Right hindlimb (tissue), 1 donor: ENCODE data around the gene OR10P1.

Experiments
- DNase-seq: peaks from one replicate; pipeline ENCODE4 v3.0.0-alpha.2; 2018

Gene OR10P1

DNA sequence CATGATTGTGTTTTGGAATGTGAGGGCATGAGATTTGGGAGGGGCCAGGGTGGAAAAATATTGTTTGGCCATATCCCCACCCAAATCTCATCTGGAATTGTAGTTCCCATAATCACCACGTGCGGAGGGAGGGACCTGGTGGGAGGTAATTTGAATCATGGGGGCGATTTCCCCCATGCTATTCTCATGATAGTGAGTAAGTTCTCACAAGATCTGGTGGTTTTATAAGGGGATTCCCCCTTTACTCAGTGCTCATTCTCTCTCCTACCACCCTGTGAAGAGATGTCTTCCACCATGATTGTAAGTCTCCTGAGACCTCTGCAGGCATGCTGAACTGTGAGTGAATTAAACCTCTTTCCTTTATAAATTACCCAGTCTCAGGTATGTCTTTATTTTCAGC lies 15.7 kb downstream of the OR10P1 start:
- no peak for DNase-seq

DNA sequence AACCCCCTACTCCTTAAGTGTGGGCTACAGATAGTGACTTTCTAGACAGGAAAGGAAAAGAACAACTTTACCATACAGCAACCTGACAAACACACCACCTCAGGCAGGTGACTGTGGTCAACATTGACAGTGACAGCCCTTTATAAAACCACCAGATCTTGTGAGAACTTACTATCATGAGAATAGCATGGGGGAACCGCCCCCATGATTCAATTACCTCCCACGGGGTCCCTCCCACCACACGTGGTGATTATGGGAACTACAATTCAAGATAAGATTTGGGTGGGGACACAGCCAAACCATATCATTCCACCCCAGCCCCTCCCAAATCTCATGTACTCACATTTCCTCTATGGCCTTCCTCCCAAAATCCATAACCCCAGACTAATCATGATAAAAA lies 16.3 kb downstream of the OR10P1 start:
- no peak for DNase-seq

DNA sequence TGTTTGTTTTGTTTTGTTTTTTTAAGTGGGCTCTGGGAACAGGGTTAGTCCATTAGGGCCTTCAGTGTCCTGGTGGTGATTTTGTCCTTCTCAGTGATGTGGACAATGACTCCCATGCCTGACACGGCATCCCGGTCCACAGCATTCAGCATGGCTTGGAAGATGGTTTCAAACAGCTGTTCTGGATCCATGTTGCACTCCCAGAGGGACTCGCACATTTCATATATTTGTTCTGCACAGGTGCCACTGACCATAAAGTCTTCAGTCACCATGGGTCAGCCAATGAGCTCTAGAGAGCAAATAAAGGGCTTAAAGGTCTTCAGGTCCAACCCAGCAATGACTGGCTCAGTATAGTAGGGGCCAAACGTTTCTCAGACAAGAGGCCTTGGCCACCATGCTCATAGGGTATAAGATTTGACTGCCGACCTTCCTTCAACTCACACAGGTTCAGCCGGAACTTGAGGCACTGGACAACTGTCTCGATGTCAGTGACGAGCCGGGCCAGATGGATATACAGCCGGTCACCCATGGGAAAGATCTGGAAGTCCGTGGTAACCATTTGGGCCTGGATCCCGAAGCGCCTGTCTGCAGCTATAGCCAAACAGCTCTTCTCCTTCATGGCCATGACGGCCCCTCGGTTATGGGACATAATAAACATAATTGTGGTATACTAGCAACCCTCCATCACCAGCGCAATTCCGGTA lies 18.0 kb downstream of the OR10P1 start:
- peak; percentile 41 for DNase-seq

DNA sequence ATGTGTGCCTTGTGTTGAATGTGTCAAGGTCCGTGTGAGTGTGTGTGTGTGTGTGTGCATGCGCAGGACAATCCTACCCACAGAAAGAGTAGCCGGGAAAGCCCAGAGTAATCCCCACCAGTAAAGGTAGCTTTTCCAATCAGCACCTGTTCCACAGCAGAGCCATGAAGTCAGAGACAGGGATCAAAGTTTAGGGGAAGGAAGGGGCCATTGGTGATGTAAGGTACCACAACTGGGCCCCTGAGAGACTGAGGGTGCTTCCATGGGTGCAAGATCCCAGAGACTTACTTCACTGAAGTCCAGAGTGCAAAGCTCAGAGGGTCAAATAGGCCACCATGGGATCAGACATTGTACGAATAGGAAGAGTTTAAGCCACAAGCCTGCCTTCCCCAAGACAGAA lies 20.5 kb downstream of the OR10P1 start:
- no peak for DNase-seq

DNA sequence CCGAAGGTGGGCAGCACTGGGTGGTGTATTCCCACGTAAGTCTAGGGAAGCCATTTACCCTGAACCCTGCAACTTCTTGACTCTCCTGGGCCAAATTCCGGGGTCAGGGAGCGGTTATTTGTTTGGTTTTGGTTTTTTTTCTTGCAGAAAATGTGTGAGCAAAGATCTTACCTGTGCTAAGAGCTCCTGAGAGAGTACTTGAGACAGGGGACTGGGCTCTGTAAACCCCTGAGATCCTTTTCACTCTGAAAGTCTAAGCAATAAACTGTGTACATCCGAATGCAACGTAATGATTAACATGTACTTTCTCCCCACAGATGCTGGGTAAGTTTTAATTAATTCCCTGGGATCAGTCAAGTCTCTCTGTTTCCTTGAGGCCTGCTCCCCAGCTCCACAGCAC lies 21.5 kb downstream of the OR10P1 start:
- no peak for DNase-seq

DNA sequence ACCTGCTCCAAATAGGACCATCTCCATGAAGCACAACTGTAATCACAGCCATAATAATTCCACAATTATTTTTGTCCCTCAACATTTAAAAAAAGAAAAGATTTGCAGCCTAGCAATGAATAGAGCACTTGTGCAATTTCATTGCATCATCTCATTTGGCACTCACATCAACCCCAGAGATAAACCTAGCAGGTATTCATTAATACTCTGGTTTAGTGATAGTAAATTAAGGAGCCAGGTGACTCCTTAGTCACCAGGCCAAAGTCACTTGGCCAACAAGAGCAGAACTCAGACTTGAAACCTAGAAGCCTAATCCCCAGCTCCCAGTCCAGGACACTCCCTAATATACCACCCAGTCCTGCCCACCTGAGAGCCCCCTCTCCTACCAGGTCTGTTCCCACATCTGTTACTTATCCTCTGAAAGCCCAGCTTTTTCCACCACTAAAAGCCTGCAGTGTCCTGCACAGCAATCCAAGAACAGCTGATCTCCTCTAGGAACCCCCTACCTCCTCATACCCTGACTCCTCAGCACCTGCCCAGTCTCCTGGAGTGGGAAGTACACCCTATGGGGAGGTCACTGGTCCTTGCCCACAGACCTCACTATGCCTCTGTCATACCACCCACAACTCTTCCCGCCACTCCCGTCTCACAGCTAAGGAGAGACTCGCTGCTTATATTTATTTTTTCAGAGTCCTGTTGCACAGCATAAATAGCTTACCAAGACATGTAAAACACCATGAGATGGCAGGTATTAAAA lies 22.1 kb downstream of the OR10P1 start:
- DNase-seq: no peak

DNA sequence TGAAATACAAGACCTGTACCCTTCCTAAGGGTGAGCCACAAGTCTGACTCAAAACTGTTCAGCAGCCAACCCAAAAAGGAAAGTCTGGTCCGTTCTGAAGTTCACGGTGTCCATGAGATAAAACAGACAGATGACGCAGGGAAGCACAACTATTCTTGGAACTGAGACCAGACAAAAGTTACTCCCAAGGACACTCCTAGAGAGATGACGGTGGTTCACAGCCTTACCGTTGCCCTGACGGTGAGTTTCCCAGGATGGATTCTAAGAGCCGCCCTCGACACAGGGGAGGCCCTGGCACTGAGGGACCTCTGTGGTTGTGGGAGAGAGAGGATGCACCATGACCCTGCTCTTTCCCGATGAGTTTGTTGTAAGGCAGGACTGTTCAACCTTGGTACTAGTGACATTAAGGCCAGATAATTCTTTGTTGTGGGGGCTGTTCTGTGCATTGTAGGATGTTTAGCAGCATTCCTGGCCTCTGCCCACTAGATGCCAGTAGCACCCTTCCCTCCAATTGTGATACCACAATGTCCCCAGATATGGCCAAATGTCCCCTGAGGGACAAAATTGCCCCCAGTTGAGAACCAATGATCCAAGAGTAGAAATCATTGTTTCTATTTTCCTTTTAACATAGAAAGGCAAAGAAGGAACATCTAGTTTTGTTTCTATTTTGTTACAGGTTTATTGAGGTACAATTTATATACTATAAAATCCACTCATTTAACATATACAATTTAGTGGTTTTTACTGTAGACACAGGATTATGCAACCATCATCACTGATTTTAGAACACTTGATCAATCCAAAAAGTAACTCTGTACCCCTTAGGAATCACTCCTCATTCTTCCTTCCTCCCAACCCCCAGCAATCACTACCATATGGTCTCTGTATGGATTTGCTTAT lies 23.0 kb downstream of the OR10P1 start:
- DNase-seq: no peak

DNA sequence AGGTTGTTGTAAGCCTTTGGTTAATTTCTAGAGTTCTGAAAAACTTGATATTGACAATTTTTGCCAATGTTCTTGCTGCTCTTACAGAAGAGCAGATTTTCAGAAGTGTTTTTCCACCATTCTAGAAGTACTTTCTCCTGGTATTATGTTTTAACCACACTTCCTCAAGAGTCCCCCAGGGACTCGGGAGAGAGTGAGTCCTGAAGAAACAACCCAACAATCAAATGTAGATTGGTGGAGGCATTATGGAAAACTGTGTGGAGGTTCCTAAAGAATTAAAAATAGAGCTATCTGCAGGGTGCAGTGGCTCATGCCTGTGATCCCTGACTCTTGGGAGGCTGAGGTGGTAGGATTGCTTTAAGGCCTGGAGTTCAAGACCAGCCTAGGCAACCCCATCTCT lies 26.7 kb downstream of the OR10P1 start:
- DNase-seq: no peak

DNA sequence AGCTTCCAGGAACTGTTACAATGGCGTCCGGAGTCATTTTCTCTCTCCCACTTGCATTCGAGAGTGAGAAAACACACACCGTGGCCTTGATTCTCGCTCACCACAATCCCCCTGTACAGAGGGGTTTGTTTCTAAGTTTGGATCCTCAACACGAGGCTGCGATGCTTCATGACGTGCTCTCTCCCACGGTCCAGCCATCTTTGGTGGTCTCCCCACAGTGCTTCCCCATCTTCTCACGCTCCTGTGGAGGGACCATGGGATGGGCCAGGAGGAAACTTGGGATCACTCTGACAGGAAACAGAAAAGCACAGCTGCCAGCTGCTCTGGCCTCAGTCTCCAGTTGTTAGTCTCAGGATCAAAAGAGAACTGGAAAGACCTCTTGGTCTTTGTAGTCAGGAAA lies 28.1 kb downstream of the OR10P1 start:
- DNase-seq: no peak

DNA sequence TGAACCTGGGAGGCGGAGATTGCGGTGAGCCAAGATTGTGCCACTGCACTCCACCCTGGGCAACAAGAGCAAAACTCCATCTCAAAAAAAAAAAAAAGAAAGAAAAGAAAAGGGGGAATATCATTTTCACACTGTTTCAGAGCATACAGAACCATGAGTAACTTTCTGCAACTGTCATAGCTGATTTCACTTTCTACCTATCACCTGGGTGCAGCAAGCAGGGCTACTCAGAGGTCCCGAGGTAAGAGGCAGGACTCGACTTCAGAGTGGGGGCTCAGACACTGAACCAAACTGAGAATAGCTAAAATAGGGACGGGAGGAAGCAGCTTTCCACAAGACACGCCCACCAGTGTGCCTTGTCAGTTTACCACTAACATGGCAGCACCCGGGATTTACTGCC lies 29.8 kb downstream of the OR10P1 start:
- no peak for DNase-seq

DNA sequence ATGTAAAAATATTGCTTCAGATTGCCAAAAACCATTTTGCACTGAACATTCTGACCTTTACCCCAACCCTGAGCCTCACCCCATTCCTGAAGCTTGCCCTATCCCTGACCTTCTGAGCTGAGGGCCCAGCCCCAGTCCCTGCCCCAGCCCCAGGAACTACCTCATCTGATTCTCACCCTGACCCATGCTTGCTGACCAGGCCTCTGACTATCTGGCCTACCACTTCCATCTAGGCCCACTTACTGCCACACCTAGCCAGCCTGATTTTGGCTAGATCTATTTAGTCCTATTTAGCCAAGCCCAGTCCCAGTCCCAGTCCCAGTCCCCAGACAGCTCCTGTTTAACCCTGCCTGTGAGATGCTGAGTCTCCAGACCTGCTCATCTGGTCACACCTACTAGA lies 33.6 kb downstream of the OR10P1 start:
- no peak for DNase-seq

DNA sequence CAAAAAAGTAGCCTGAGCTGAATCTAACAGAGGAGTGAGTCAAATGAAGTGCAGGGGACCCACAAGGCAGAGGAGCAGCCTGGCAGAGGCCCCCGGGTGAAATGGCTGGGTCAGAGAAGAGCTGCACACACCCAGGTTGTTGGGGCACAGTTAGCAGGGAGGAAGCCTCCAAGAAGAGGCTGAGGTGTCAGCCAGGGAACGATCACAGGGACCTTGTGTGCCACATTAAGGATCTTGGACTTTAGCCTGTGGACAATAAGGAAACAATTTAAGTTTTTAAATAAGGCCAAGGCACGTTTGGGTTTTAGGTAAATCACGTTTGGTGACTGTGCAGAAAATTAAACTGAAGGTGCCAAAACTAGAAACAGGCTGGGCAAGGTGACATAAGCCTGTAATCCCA lies 35.1 kb downstream of the OR10P1 start:
- no peak for DNase-seq

DNA sequence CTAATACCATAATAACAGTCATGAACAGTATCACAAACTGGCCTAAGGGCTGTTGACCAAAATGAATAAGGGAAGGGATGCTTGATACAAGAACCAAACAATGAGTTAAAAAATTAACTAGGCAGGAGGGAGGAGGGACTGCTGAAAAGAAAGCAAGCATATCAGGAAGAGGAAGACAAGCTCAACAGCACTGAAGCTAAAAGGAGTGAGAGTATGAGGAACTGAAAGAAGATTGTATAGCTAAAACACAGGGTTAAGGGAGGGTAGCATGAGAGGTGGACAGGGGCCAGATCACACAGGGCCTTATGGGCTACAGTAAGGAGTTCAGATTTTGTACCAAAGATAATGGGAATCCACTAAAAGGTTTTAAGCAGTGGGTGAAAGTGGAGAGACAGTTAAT lies 36.9 kb downstream of the OR10P1 start:
- no peak for DNase-seq

DNA sequence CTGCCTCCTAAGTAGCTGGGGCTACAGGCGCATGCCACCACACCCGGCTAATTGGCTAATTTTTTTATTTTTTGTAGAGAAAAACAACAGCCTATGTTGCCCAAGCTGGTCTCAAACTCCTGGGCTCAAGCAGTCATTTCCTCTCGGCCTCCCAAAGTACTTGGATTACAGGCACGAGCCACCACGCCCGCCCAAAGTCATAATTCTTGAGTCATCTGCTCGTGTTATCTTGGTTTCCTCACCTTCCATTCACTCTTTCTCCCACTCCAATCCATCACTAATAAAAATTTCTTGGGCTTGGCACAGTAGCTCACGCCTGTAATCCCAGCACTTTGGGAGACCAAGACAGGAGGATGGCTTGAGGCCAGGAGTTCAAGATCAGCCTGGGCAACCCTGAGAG lies 39.0 kb downstream of the OR10P1 start:
- no peak for DNase-seq

DNA sequence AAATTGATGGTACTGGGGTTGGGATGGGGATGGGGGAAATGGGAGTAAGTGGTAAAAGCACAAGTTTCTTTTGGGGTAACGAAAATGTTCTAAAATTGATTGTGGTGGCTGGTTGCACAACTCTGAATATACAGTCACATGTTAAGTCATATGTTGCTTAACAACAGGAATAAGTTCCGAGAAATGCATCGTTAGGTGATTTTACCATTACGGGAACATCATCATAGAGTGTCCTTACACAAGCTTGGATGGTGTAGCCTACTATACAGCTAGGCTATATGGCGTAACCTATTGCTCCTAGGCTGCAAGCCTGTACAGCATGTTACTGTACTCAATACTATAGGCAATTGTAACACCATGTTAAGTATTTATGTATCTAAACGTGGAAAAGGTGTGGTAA lies 40.0 kb downstream of the OR10P1 start:
- DNase-seq: no peak

DNA sequence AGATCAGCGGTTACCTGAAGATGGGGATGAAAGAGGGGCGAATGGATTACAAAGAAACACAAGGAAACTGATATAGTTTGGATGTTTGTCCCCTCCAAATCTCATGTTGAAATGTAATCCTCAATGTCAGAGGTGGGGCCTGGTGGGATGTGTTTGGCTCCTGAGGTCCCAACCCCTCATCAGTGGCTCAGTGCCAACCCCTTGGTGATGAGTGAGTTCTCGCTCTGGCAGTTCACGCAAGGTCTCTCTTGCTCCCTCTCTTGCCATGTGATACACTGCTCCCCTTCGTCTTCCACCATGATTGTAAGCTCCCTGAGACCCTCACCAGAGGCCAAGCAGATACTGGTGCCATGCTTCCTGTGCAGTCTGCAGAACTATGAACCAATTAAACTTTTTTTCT lies 43.0 kb downstream of the OR10P1 start:
- DNase-seq: no peak

DNA sequence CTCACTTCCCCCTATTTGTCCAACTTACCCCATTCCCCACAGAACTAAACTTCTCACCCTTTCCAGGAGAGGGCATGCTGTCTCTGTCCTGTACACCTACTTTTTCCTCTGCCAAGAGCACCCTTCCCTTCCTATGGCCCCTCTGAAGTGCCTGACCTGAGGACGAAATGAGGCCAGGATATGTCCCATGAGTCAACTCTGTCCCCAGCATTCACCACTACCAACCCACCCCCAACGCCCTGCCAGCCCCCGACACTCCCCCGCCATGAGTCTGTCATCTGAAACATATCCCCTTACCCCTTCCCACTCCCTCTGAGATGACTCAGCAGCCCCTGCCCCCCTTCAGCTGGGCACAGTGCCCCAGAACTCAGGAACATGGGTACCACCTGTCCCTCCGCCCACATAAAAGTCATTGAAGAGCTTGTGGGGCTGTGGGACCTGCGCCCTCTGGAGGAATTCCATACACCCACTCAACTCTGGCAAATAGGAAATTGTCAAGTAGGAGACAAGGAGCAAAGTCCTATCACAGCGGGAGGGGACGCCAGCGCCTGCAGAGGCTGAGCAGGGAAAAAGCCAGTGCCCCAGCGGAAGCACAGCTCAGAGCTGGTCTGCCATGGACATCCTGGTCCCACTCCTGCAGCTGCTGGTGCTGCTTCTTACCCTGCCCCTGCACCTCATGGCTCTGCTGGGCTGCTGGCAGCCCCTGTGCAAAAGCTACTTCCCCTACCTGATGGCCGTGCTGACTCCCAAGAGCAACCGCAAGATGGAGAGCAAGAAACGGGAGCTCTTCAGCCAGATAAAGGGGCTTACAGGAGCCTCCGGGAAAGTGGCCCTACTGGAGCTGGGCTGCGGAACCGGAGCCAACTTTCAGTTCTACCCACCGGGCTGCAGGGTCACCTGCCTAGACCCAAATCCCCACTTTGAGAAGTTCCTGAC lies 44.7 kb downstream of the OR10P1 start:
- DNase-seq: peak; percentile 68

DNA sequence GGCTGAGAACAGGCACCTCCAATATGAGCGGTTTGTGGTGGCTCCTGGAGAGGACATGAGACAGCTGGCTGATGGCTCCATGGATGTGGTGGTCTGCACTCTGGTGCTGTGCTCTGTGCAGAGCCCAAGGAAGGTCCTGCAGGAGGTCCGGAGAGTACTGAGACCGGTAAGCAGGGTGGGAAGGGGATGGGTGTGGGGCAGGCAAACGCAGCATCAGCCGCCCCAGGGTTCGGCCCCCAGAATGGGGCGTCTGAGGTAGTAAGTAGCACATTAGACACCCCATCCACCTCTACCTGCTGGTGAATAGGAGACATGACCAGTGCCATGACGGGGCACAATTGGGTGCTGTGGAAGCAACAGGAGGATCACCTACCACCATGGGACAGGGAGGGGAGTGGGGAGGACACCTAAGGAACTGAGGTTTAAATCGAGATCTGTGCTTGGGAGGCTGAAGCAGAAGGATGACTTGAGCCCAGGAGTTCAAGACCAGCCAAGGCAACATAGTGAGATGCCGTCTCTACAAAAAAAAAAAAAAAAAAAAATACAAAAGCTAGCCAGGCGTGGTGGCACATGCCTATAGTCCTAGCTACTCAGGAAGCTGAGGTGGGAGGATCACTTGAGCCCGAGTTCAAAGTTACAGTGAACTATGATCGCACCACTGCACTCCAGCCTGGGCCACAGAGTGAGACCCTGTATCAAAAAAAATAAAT lies 45.5 kb downstream of the OR10P1 start:
- DNase-seq: no peak

DNA sequence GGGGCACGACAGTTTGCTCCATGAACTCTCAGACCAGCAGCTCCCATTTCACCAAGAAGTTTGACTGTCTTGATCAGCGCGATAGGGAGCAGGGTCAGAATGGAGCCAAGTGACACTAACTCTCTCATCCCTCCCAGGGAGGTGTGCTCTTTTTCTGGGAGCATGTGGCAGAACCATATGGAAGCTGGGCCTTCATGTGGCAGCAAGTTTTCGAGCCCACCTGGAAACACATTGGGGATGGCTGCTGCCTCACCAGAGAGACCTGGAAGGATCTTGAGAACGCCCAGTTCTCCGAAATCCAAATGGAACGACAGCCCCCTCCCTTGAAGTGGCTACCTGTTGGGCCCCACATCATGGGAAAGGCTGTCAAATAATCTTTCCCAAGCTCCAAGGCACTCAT lies 47.0 kb downstream of the OR10P1 start:
- DNase-seq: no peak

DNA sequence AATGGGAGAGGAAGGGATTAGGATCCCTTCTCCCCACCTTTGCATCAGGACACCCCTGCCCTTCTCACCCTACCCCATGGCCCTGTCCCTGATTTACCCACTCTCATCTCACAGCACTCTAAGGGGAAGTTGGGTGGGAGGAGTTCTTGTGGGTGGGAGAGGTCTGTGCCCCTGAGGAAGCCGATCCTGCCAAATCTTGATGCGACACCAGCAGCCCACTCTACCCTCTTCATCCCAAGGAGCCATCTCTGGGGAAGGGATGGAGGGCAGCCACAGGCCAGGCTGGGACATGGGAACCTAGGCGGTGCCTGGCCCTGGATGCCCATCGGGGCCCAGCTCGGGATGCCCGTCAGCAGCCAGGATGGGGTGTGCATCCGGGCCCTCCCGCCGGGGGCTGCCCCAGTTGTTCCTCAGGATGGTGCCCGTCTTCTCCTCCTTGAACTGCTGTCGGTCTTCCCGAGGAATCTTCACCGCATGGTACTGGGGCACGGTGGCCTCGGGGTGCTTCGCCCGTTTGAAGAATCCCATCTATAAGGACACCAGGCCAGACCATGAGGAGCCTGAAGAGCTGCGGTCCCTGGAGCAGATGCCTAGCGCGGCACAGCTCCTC lies 48.2 kb downstream of the OR10P1 start:
- no peak for DNase-seq

DNA sequence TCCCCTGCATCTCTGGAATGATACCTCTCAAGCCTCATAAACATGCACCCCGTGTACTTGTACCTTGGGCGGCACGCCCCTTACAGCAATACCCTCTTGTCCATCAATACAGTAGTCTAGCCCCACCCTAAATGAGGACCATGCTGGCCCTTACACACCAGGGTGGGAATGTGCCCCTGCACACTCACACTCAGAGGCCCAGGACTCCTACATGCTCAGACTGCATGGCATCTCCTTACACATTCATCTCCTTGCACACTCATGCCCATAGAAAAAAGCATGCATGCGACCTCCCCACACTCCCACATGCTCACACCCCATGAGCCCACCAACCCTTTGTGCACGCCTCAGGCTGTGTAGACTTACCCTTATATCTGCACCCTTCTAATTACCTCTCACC lies 49.0 kb downstream of the OR10P1 start:
- no peak for DNase-seq
